CD14-positive monocyte (primary cell): ENCODE data around the gene JMJD6. TPM values are rescaled to one million over a fixed set of nuclear protein-coding genes. Genes with fewer than 3 reads are reported as not detected.
"Not testable (repeated sequence)": the region's sequence is repeated elsewhere in the genome, so short reads cannot be mapped to it uniquely, and the experiment has no call there.

Experiments
- DNase-seq, 3 donors: peaks; one replicate each; pipeline ENCODE4 v3.0.0-alpha.2; 2011 to 2022
- H2AFZ ChIP-seq: 2 replicates; pipeline ENCODE4 v1.6.0; 2012; ENCODE audit warnings: mild to moderate bottlenecking, low read depth, low read length, inconsistent platforms; ENCODE audit not compliant: insufficient read depth, poor library complexity, severe bottlenecking
- H3K27ac ChIP-seq, 2 donors: 1 replicate in 1 of 2; 2 replicates in 1 of 2; pipeline ENCODE4 v1.5.1; 2012 to 2013; ENCODE audit warnings: low read length in 2 of 2, control low read depth in 1 of 2, inconsistent platforms in 1 of 2, low read depth in 1 of 2, mild to moderate bottlenecking in 1 of 2
- H3K27me3 ChIP-seq, 2 donors: one replicate each; pipeline versions ENCODE4 v1.6.0 to v1.6.1; 2011 to 2013; ENCODE audit warnings: low read length in 2 of 2; ENCODE audit not compliant: control insufficient read depth in 2 of 2, insufficient read depth in 2 of 2
- H3K36me3 ChIP-seq, 2 donors: replicated peaks in 1 of 2; 1 replicate in 1 of 2; 2 replicates in 1 of 2; pipeline versions ENCODE4 v1.5.1 to v1.6.1; 2012 to 2013; ENCODE audit warnings: low read length in 2 of 2, control low read depth in 1 of 2, inconsistent platforms in 1 of 2, mild to moderate bottlenecking in 1 of 2; ENCODE audit not compliant: insufficient read depth in 2 of 2, control insufficient read depth in 1 of 2
- H3K4me1 ChIP-seq, 2 donors: 1 replicate in 1 of 2; 2 replicates in 1 of 2; pipeline versions ENCODE4 v1.5.1 to v1.6.1; 2012 to 2013; ENCODE audit warnings: low read length in 2 of 2, control low read depth in 1 of 2, inconsistent platforms in 1 of 2, mild to moderate bottlenecking in 1 of 2, moderate library complexity in 1 of 2; ENCODE audit not compliant: insufficient read depth in 2 of 2, control insufficient read depth in 1 of 2
- H3K4me2 ChIP-seq: replicated peaks from 2 replicates; pipeline ENCODE3; 2012; ENCODE audit warnings: low read length, moderate library complexity, mild to moderate bottlenecking; ENCODE audit not compliant: poor library complexity, severe bottlenecking; ENCODE audit errors: extremely low read depth
- H3K4me3 ChIP-seq, 3 experiments: fragments of 200-600 bp in 1 of 3; sonication (generic) in 1 of 3; replicated peaks in 1 of 3; 1 replicate in 2 of 3; 2 replicates in 1 of 3; pipeline ENCODE4 v1.5.1; 2011 to 2013; ENCODE audit warnings: low read length in 3 of 3, mild to moderate bottlenecking in 3 of 3, control low read depth in 2 of 3, low read depth in 2 of 3, inconsistent platforms in 1 of 3, moderate library complexity in 1 of 3
- H3K79me2 ChIP-seq: 2 replicates; pipeline ENCODE4 v1.6.0; 2012; ENCODE audit warnings: mild to moderate bottlenecking, control low read depth, inconsistent platforms, low read length, moderate library complexity; ENCODE audit not compliant: insufficient read depth
- H3K9ac ChIP-seq: 2 replicates; pipeline ENCODE4 v1.6.0; 2017; ENCODE audit warnings: low read length, mild to moderate bottlenecking; ENCODE audit not compliant: insufficient read depth, poor library complexity, severe bottlenecking
- H3K9me3 ChIP-seq, 2 donors: replicated peaks in 1 of 2; 1 replicate in 1 of 2; 2 replicates in 1 of 2; pipeline versions ENCODE4 v1.5.1 to v1.6.1; 2012 to 2013; ENCODE audit warnings: low read length in 2 of 2, control low read depth in 1 of 2; ENCODE audit not compliant: control insufficient read depth in 1 of 2, insufficient read depth in 1 of 2
- H4K20me1 ChIP-seq: 2 replicates; pipeline ENCODE4 v1.6.0; 2012; ENCODE audit warnings: mild to moderate bottlenecking, low read length, control low read depth, moderate library complexity; ENCODE audit not compliant: insufficient read depth
- H3K27ac Mint-ChIP-seq, 7 donors: one replicate each; pipeline ENCODE4 v1.8.0; 2020; ENCODE audit warnings: mild to moderate bottlenecking in 7 of 7, mixed read lengths in 7 of 7, moderate library complexity in 6 of 7, inconsistent platforms in 2 of 7
- H3K27me3 Mint-ChIP-seq, 3 donors: one replicate each; pipeline ENCODE4 v1.8.0; 2021 to 2022; ENCODE audit warnings: low read depth in 3 of 3, mild to moderate bottlenecking in 3 of 3, mixed read lengths in 3 of 3, moderate library complexity in 3 of 3, inconsistent platforms in 1 of 3
- H3K36me3 Mint-ChIP-seq, 2 donors: one replicate each; pipeline ENCODE4 v1.8.0; 2020; ENCODE audit warnings: mixed read lengths in 2 of 2, inconsistent platforms in 1 of 2, mild to moderate bottlenecking in 1 of 2
- H3K4me1 Mint-ChIP-seq: one replicate; pipeline ENCODE4 v1.8.0; 2020; ENCODE audit warnings: mild to moderate bottlenecking, mixed read lengths
- H3K4me3 Mint-ChIP-seq, 2 donors: one replicate each; pipeline ENCODE4 v1.8.0; 2020; ENCODE audit warnings: mild to moderate bottlenecking in 2 of 2, mixed read lengths in 2 of 2, moderate library complexity in 1 of 2
- H3K9me3 Mint-ChIP-seq, 7 donors: one replicate each; pipeline ENCODE4 v1.8.0; 2020 to 2022; ENCODE audit warnings: mixed read lengths in 7 of 7, mild to moderate bottlenecking in 6 of 7, moderate library complexity in 6 of 7, inconsistent platforms in 2 of 7
- WGBS: methylation state at CpG from one replicate; pipeline ENCODE4 v1.1.5; 2013; ENCODE audit warnings: missing lambda C conversion rate; ENCODE audit not compliant: insufficient coverage; 5-methylcytosine and 5-hydroxymethylcytosine counted together
- intact Hi-C, 2 donors: fragments of 100-400 bp; cut with micrococcal nuclease; formaldehyde crosslinking; loops; one replicate each; pipeline versions ENCODE4 v1.15.0 to v1.15.1; 2023
- polyA plus RNA-seq, 3 donors: library from polyadenylated mRNA; depleted of rRNA in 1 of 3; unstranded in 2 of 3; stranded (reverse) in 1 of 3; fragments of 300-500 nt in 2 of 3; fragments of >200 nt in 1 of 3; fragmentation: Illumina TruSeq in 2 of 3; gene quantifications; 1 replicate in 2 of 3; 2 replicates in 1 of 3; pipeline ENCODE4 v1.2.3, GENCODE V29; 2012 to 2021
- TF ChIP-seq, protein P1 (sequence below): fragments of 200-600 bp; IDR thresholded peaks from one replicate; pipeline ENCODE4 v1.8.0; 2022; ENCODE audit warnings: antibody characterized with exemption, mild to moderate bottlenecking

The JMJD6 gene
- polyA plus RNA-seq, 3 donors: 24.6 to 75.0 (median 26.2) TPM

DNA sequence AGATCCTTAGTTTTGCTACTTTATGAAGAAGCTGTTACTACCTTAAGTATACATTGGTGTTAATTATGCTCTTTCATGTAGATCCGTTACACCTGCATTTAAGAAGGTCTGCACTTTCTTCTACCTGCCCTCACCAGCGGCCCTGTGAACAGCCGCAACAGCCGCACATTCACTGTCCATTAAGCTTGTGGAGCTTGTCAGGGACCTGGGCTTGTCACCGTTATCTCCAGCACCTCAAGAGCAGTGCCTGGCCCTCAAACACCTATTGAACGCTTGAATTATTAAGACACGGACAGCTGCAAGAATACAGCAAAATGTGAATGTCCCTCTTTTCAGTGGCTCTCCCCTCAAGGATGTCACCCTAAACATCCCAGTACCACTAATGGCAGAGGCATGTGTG, 12.6 kb downstream of the JMJD6 start:
- Histone ChIP-seq H3K4me1 (peaks cover 41 to 45% of the 10 kb centered on the region in 2 donors), H3K79me2 (peaks cover 3% of the 10 kb centered on the region), H3K27me3 (peaks cover 8 to 17% of the 10 kb centered on the region in 2 donors), H3K9ac (no peak overlapping the region), H3K9me3 (no peaks in the 10 kb centered on the region), H2AFZ (no peak overlapping the region), H3K36me3 (peaks cover 35 to 56% of the 10 kb centered on the region in 2 donors), H3K4me3 (no peak overlapping the region), H3K27ac (no peak overlapping the region), H3K4me2 (no peak overlapping the region), H4K20me1 (peaks cover 51% of the 10 kb centered on the region)
- intact Hi-C loops: loop anchor here in 1 of 2 donors (2.0 to 10.0 kb wide), 2 partner anchors 39 to 209 kb away; partner anchors contain the start of gene RHBDF2
- no peak overlapping the region for H3K4me3 Mint-ChIP-seq
- H3K36me3 Mint-ChIP-seq: peaks cover 48 to 60% of the 10 kb centered on the region in 2 donors
- WGBS: 97% methylated on average over 5 of the region's 7 CpGs
- TF ChIP-seq, protein P1, sequence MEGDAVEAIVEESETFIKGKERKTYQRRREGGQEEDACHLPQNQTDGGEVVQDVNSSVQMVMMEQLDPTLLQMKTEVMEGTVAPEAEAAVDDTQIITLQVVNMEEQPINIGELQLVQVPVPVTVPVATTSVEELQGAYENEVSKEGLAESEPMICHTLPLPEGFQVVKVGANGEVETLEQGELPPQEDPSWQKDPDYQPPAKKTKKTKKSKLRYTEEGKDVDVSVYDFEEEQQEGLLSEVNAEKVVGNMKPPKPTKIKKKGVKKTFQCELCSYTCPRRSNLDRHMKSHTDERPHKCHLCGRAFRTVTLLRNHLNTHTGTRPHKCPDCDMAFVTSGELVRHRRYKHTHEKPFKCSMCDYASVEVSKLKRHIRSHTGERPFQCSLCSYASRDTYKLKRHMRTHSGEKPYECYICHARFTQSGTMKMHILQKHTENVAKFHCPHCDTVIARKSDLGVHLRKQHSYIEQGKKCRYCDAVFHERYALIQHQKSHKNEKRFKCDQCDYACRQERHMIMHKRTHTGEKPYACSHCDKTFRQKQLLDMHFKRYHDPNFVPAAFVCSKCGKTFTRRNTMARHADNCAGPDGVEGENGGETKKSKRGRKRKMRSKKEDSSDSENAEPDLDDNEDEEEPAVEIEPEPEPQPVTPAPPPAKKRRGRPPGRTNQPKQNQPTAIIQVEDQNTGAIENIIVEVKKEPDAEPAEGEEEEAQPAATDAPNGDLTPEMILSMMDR: no peak
- H3K27me3 Mint-ChIP-seq: peaks cover 20 to 27% (median 22%) of the 10 kb centered on the region in 3 donors
- peaks cover 0 to 8% (median 2%) of the 10 kb centered on the region in 7 donors for H3K9me3 Mint-ChIP-seq
- H3K27ac Mint-ChIP-seq: peak overlapping the region in 2 of 7 donors; percentile 44 to 77
- DNase-seq: no peak
- H3K4me1 Mint-ChIP-seq: peaks cover 41% of the 10 kb centered on the region

DNA sequence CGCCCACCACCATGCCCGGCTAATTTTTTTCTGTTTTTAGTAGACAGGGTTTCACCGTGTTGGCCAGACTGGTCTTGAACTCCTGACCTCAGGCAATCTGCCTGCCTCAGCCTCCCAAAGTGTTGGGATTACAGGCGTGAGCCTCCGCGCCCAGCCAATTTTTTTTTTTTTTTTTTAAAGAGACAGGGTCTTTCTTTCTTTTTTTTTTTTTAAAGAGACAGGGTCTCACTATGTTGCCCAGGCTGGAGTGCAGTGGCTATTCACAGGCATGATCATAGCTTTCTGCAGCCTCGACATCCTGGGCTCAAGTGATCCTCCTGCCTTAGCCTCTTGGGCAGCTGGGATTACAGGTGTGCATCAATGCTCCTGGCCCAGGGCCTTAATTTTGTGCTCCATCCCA, 14.1 kb downstream of the JMJD6 start:
- Histone ChIP-seq H3K4me1 (peaks cover 39 to 40% of the 10 kb centered on the region in 2 donors), H4K20me1 (peaks cover 41% of the 10 kb centered on the region), H3K36me3 (peaks cover 21 to 42% of the 10 kb centered on the region in 2 donors), H3K27me3 (peaks cover 8 to 17% of the 10 kb centered on the region in 2 donors)
- not testable (repeated sequence) for H3K27ac ChIP-seq, H3K9me3 ChIP-seq, H3K4me2 ChIP-seq, H3K4me3 Mint-ChIP-seq, H3K79me2 ChIP-seq, H3K4me3 ChIP-seq, H3K9me3 Mint-ChIP-seq, H3K9ac ChIP-seq, H3K27ac Mint-ChIP-seq, DNase-seq, H2AFZ ChIP-seq
- intact Hi-C loops: loop anchor here in 1 of 2 donors (10.0 kb wide), 1 partner anchor 208 kb away; the partner anchor contains the start of gene RHBDF2
- 100% methylated on average over 4 of the region's 7 CpGs for WGBS
- H3K27me3 Mint-ChIP-seq: peaks cover 25 to 33% (median 26%) of the 10 kb centered on the region in 3 donors
- H3K4me1 Mint-ChIP-seq: peaks cover 39% of the 10 kb centered on the region
- peaks cover 38 to 45% of the 10 kb centered on the region in 2 donors for H3K36me3 Mint-ChIP-seq
